ENCODE results near the gene FNDC11. TPM values are rescaled to one million over a fixed set of nuclear protein-coding genes. Genes with fewer than 3 reads are reported as not detected.

The FNDC11 gene
- total and polyA plus RNA-seq, 2 of the 13 experiments (the other 11 are each of a cell fraction or from before 2014, with no cell fraction given) = 0.07 TPM; not detected in 1

DNA sequence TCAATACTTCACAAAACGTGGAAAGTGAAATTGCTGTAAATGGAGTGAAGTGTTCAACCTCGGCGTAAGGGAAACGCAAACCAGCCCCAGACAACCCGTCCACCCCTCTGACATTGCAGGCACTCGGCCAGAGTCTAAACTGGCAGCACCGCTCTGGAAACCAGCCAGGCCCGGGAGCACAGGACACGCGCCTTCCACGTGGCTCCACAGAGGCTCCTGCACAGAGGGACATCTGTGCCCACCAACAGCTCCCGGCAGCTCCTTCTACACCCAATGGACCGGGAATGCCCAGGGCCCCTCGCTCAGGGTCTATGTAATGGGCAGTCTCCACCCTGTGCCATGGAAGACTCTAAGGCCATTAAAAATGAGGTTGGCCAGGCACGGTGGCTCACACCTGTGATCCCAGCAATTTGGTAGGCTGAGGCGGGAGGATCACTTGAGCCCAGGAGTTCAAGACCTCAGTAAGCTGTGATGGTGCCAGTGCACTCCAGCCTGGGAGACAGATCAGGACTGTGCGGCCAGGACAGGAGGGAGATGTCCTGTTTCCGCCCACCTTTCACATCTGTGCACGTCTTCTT lies 23.4 kb downstream of the FNDC11 start (continued):
- no peak for TF ChIP-seq ZNF773 (CRISPR knock-in tag; IDR thresholded peaks at IDR 0.05; ENCODE audit: borderline replicate concordance)
- 0 out of 2 replicates have a peak, but pooled peaks have one; percentile 20 for TF ChIP-seq PHF20 (CRISPR knock-in tag; IDR thresholded peaks at IDR 0.05)
- TF ChIP-seq HIVEP1 (CRISPR knock-in tag; IDR thresholded peaks at IDR 0.05) = peak; percentile 48; the same call in 1 of the 2 replicates
- TF ChIP-seq MED1 (CRISPR knock-in tag; IDR thresholded peaks at IDR 0.05) = 0 out of 2 replicates have a peak, but pooled peaks have one; percentile 44
- TF ChIP-seq ZNF572 (CRISPR knock-in tag; IDR thresholded peaks at IDR 0.05) = peak; percentile 87; the same call in 1 of the 2 replicates
- TF ChIP-seq ZNF317 (CRISPR knock-in tag; IDR thresholded peaks at IDR 0.05) = no peak
- TF ChIP-seq NCOR1 (IDR thresholded peaks at IDR 0.05; ENCODE audit: borderline replicate concordance, low read length) = no peak
- TF ChIP-seq LCORL (IDR thresholded peaks at IDR 0.05) = no peak
- TF ChIP-seq LCORL (CRISPR knock-in tag; IDR thresholded peaks at IDR 0.05) = 0 out of 2 replicates have a peak, but pooled peaks have one; percentile 46
- TF ChIP-seq, protein P1, sequence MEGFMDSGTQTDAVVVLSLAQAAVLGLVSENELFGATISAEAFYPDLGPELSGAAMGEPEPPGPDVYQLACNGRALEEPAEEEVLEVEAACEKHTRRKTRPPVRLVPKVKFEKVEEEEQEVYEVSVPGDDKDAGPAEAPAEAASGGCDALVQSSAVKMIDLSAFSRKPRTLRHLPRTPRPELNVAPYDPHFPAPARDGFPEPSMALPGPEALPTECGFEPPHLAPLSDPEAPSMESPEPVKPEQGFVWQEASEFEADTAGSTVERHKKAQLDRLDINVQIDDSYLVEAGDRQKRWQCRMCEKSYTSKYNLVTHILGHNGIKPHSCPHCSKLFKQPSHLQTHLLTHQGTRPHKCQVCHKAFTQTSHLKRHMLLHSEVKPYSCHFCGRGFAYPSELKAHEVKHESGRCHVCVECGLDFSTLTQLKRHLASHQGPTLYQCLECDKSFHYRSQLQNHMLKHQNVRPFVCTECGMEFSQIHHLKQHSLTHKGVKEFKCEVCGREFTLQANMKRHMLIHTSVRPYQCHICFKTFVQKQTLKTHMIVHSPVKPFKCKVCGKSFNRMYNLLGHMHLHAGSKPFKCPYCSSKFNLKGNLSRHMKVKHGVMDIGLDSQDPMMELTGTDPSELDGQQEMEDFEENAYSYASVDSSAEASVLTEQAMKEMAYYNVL (CRISPR knock-in tag; IDR thresholded peaks at IDR 0.05; ENCODE audit: borderline replicate concordance) = 0 out of 2 replicates have a peak, but pooled peaks have one; percentile 16
- TF ChIP-seq, protein P2, sequence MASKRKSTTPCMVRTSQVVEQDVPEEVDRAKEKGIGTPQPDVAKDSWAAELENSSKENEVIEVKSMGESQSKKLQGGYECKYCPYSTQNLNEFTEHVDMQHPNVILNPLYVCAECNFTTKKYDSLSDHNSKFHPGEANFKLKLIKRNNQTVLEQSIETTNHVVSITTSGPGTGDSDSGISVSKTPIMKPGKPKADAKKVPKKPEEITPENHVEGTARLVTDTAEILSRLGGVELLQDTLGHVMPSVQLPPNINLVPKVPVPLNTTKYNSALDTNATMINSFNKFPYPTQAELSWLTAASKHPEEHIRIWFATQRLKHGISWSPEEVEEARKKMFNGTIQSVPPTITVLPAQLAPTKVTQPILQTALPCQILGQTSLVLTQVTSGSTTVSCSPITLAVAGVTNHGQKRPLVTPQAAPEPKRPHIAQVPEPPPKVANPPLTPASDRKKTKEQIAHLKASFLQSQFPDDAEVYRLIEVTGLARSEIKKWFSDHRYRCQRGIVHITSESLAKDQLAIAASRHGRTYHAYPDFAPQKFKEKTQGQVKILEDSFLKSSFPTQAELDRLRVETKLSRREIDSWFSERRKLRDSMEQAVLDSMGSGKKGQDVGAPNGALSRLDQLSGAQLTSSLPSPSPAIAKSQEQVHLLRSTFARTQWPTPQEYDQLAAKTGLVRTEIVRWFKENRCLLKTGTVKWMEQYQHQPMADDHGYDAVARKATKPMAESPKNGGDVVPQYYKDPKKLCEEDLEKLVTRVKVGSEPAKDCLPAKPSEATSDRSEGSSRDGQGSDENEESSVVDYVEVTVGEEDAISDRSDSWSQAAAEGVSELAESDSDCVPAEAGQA (IDR thresholded peaks at IDR 0.05; ENCODE audit: low read depth) = no peak
- TF ChIP-seq, protein P2 (CRISPR knock-in tag; IDR thresholded peaks at IDR 0.05; ENCODE audit: borderline replicate concordance) = 0 out of 2 replicates have a peak, but pooled peaks have one; percentile 50
- TF ChIP-seq KDM5B (CRISPR knock-in tag; IDR thresholded peaks at IDR 0.05; ENCODE audit: borderline replicate concordance) = peak; percentile 73; the same call in 1 of the 2 replicates
- TF ChIP-seq, protein P3, sequence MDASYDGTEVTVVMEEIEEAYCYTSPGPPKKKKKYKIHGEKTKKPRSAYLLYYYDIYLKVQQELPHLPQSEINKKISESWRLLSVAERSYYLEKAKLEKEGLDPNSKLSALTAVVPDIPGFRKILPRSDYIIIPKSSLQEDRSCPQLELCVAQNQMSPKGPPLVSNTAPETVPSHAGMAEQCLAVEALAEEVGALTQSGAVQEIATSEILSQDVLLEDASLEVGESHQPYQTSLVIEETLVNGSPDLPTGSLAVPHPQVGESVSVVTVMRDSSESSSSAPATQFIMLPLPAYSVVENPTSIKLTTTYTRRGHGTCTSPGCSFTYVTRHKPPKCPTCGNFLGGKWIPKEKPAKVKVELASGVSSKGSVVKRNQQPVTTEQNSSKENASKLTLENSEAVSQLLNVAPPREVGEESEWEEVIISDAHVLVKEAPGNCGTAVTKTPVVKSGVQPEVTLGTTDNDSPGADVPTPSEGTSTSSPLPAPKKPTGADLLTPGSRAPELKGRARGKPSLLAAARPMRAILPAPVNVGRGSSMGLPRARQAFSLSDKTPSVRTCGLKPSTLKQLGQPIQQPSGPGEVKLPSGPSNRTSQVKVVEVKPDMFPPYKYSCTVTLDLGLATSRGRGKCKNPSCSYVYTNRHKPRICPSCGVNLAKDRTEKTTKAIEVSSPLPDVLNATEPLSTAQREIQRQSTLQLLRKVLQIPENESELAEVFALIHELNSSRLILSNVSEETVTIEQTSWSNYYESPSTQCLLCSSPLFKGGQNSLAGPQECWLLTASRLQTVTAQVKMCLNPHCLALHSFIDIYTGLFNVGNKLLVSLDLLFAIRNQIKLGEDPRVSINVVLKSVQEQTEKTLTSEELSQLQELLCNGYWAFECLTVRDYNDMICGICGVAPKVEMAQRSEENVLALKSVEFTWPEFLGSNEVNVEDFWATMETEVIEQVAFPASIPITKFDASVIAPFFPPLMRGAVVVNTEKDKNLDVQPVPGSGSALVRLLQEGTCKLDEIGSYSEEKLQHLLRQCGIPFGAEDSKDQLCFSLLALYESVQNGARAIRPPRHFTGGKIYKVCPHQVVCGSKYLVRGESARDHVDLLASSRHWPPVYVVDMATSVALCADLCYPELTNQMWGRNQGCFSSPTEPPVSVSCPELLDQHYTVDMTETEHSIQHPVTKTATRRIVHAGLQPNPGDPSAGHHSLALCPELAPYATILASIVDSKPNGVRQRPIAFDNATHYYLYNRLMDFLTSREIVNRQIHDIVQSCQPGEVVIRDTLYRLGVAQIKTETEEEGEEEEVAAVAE (CRISPR knock-in tag; IDR thresholded peaks at IDR 0.05; ENCODE audit: borderline replicate concordance) = peak; percentile 68; the same call in 1 of the 2 replicates
- no peak for TF ChIP-seq ZNF749 (CRISPR knock-in tag; IDR thresholded peaks at IDR 0.05; ENCODE audit: borderline replicate concordance)

Data from HepG2 (cell line).